Kidney (tissue), 14 donors: ENCODE data around the gene TULP4. TPM values are rescaled to one million over a fixed set of nuclear protein-coding genes. Genes with fewer than 3 reads are reported as not detected.
"Not testable (repeated sequence)": the region's sequence is repeated elsewhere in the genome, so short reads cannot be mapped to it uniquely, and the experiment has no call there.

ENCODE experiments used
- DNase-seq, 5 donors: peaks; one replicate each; pipeline ENCODE4 v3.0.0-alpha.2; 2013 to 2020
- FAIRE-seq: peaks from 2 replicates; lab custom pipeline; 2012; peaks lifted over from hg19 to GRCh38; lab: Jason Lieb, UNC
- H3K27ac ChIP-seq, 2 donors: one replicate each; pipeline ENCODE4 v1.7.0; 2013; ENCODE audit warnings: low read depth in 2 of 2, low read length in 2 of 2, inconsistent platforms in 1 of 2
- H3K27me3 ChIP-seq: one replicate; pipeline ENCODE4 v1.7.1; 2013; ENCODE audit warnings: low read length, inconsistent platforms; ENCODE audit not compliant: control insufficient read depth, insufficient read depth
- H3K36me3 ChIP-seq, 3 donors: one replicate each; pipeline versions ENCODE4 v1.7.0 to v1.7.1; 2013; ENCODE audit warnings: low read length in 3 of 3, control low read depth in 1 of 3, inconsistent platforms in 1 of 3; ENCODE audit not compliant: insufficient read depth in 3 of 3, control insufficient read depth in 2 of 3
- H3K4me1 ChIP-seq, 3 donors: one replicate each; pipeline versions ENCODE4 v1.7.0 to v1.7.1; 2013; ENCODE audit warnings: low read length in 3 of 3, inconsistent platforms in 1 of 3, low read depth in 1 of 3; ENCODE audit not compliant: control insufficient read depth in 2 of 3, insufficient read depth in 2 of 3
- H3K4me3 ChIP-seq, 3 donors: one replicate each; pipeline versions ENCODE4 v1.7.0 to v1.8.1; 2013; ENCODE audit warnings: low read length in 3 of 3, control low read depth in 1 of 3, inconsistent platforms in 1 of 3
- H3K9ac ChIP-seq, 3 donors: one replicate each; pipeline versions ENCODE4 v1.7.0 to v1.7.1; 2013; ENCODE audit warnings: low read length in 3 of 3, control low read depth in 1 of 3, inconsistent platforms in 1 of 3
- H3K9me3 ChIP-seq, 3 donors: one replicate each; pipeline versions ENCODE4 v1.7.0 to v1.7.1; 2013; ENCODE audit warnings: low read length in 3 of 3, control low read depth in 1 of 3, inconsistent platforms in 1 of 3; ENCODE audit not compliant: control insufficient read depth in 2 of 3, insufficient read depth in 1 of 3
- intact Hi-C: fragments of 100-400 bp; cut with DNase I; formaldehyde crosslinking; loops from one replicate; pipeline ENCODE4 v1.11.1; 2022
- polyA plus RNA-seq: library from polyadenylated mRNA; stranded (reverse); fragments of 350-450 nt; fragmentation: Illumina TruSeq; extraction: RNeasy Lipid Tissue Mini Kit (QIAGEN cat#74804); gene quantifications from one replicate; pipeline ENCODE4 v1.2.3, GENCODE V29; 2014; ENCODE audit warnings: low read depth, low replicate concordance; ENCODE audit not compliant: insufficient read depth
- total RNA-seq: library from RNA; stranded (reverse); fragmentation: NEBNext Ultra II Directional; extraction: Animal tissue kit (Norgen Biotek cat#: 25700); gene quantifications from one replicate; pipeline ENCODE4 v1.2.1, GENCODE V29; 2021
- TF ChIP-seq, protein P1 (sequence below): IDR thresholded peaks from 3 replicates; pipeline ENCODE4 v1.5.1; 2012; ENCODE audit warnings: mild to moderate bottlenecking, moderate library complexity, borderline replicate concordance; ENCODE audit not compliant: insufficient read depth; ENCODE audit errors: extremely low read depth
- donor health status: control.
- donor health status: control.
- donor health status: control.
- donor health status: control.
- donor health status: control.
- donor health status: DM: yes; HTN: yes; CAD: no.
- donor health status: Normal renal cell carcinoma (clear cell type).

Gene TULP4
- total and polyA plus RNA-seq, 2 donors from 2014 or later, result 3.3 to 114 TPM

- DNase-seq (no peak), FAIRE-seq (no peak)
- Histone ChIP-seq H3K9ac (no peak overlapping the region), H3K9me3 (no peaks in the 10 kb centered on the region), H3K4me1 (peaks cover 0 to 6% (median 0%) of the 10 kb centered on the region in 3 donors), H3K27me3 (no peaks in the 10 kb centered on the region), H3K4me3 (no peak overlapping the region), H3K27ac (no peak overlapping the region), H3K36me3 (no peaks in the 10 kb centered on the region)
- intact Hi-C loops, result no loop called here
- TF ChIP-seq, protein P1, sequence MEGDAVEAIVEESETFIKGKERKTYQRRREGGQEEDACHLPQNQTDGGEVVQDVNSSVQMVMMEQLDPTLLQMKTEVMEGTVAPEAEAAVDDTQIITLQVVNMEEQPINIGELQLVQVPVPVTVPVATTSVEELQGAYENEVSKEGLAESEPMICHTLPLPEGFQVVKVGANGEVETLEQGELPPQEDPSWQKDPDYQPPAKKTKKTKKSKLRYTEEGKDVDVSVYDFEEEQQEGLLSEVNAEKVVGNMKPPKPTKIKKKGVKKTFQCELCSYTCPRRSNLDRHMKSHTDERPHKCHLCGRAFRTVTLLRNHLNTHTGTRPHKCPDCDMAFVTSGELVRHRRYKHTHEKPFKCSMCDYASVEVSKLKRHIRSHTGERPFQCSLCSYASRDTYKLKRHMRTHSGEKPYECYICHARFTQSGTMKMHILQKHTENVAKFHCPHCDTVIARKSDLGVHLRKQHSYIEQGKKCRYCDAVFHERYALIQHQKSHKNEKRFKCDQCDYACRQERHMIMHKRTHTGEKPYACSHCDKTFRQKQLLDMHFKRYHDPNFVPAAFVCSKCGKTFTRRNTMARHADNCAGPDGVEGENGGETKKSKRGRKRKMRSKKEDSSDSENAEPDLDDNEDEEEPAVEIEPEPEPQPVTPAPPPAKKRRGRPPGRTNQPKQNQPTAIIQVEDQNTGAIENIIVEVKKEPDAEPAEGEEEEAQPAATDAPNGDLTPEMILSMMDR, result no peak
Observed at GRCh38 chr6:158398252-158399024, 86.2 kb downstream of the TULP4 start.

GRCh38 chr6:158399040-158399700, 86.9 kb downstream of the TULP4 start:
- Histone ChIP-seq H3K9ac (no peak overlapping the region), H3K27ac (no peak overlapping the region), H3K36me3 (no peaks in the 10 kb centered on the region), H3K9me3 (no peaks in the 10 kb centered on the region), H3K4me3 (no peak overlapping the region), H3K27me3 (no peaks in the 10 kb centered on the region), H3K4me1 (peaks cover 0 to 6% (median 0%) of the 10 kb centered on the region in 3 donors)
- no peak for FAIRE-seq
- intact Hi-C loops, result no loop called here
- TF ChIP-seq, protein P1, result no peak
- DNase-seq, result no peak

DNA sequence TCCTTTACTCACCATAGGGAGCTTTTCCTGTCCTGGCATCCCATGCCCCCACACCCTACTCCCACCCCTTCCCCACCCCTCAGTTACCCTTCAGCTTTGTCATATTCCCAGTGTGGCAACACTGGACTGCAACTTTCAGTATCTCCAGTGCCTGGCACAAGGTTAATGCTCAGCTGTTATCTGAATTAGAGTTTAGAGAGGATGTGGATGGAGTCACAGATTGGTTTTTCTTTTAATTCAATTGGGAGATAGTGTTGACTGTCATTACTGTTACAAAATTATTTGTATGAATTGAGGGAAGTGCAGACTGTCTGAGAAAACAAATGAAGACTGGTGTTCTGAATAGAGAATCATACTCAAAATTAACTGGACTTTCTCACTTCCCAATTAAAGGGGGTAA, 89.9 kb downstream of the TULP4 start:
- Histone ChIP-seq H3K36me3 (no peaks in the 10 kb centered on the region), H3K4me1 (peaks cover 0 to 13% (median 5%) of the 10 kb centered on the region in 3 donors), H3K9ac (no peak overlapping the region), H3K4me3 (no peak overlapping the region), H3K9me3 (no peaks in the 10 kb centered on the region), H3K27me3 (no peaks in the 10 kb centered on the region), H3K27ac (no peak overlapping the region)
- DNase-seq (no peak), FAIRE-seq (no peak)
- intact Hi-C loops, result no loop called here
- TF ChIP-seq, protein P1, result no peak

DNA sequence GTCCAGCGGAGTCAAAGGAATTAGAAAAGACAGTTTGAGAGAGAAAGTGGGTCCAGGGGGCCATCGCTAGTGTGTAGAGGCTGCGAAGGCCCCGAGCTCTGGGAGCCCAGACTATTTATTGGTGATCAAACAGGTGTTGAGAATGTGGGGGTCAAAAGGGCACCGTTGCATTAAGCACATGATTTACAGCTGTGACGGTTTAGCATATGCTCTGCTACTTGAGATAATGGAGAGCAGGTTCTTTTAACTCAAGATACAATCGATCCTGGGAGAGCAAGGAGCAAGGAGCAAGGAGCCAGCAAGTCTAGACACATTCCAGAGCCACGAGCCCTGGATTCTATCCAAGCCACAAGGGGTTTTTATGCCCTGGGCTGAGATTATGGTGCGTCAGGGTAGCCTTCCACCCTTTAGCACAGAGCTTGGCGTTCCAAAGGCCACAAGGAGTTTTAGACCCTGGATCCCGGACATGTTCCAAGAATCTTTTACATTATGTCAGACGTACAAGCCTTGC, 93.1 kb downstream of the TULP4 start:
- H3K4me3 ChIP-seq, H3K36me3 ChIP-seq, H3K9ac ChIP-seq, H3K27ac ChIP-seq, FAIRE-seq, H3K4me1 ChIP-seq, intact Hi-C loops, H3K9me3 ChIP-seq, DNase-seq, H3K27me3 ChIP-seq: not testable (repeated sequence)
